ENCODE measurements around the gene FOXA2. TPM values are rescaled to one million over a fixed set of nuclear protein-coding genes. Genes with fewer than 3 reads are reported as not detected.

Gene FOXA2
- total and polyA plus RNA-seq, 2 donors (not counting 1 experiment from before 2014, with no cell fraction given), result not detected

DNA sequence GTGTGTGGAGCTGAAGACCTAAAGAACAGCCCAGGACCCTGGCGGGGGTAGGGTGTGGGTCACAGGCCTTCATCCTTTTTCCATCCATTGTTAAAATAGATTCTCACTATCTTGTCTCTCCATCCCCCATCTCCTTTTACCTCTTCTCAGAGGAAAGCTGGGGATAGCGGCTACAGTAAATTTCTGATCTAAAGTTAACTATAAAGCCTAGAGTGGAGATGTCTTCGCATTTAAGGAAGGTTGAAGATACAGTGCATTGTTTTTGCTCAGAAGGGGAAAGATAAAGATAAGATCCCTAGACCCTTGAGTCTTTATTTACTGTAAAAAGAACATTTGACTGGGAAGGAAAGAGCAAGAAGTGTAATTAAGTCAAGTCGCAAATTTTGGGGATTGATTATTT is 8.6 kb downstream of the FOXA2 start:
- H3K4me3 ChIP-seq (replicated peaks in 1 of 4; ENCODE audit: control extremely low read depth in 1 of 4, insufficient read depth in 1 of 4, low read depth in 3 of 4, low read length in 4 of 4), result no peak overlapping the region
- no peak overlapping the region for H2AFZ ChIP-seq (ENCODE audit: low read length)
- no peak overlapping the region for H3K27ac ChIP-seq (ENCODE audit: insufficient read depth, low read length)
- H3K9ac ChIP-seq (ENCODE audit: insufficient read depth, low read length), result no peak overlapping the region
- DNase-seq (ENCODE audit: low read depth in 2 of 2), result no peak
- no peak for TF ChIP-seq EZH2 (IDR thresholded peaks at IDR 0.05; ENCODE audit: low read length, missing control alignments)
- no peak for TF ChIP-seq CTCF (conservative IDR thresholded peaks at IDR 0.05 in 1 of 2, IDR thresholded peaks at IDR 0.05 in 1 of 2; ENCODE audit: low read depth in 1 of 2, low read length in 2 of 2)
- H4K20me1 ChIP-seq (ENCODE audit: control insufficient read depth, extremely low read depth, insufficient read depth, low read length), result no peaks in the 10 kb centered on the region
- H3K9me3 ChIP-seq (ENCODE audit: control insufficient read depth, insufficient read depth, low read depth, low read length), result no peaks in the 10 kb centered on the region
- H3K79me2 ChIP-seq (ENCODE audit: control insufficient read depth, insufficient read depth, low read length), result no peaks in the 10 kb centered on the region
- H3K4me2 ChIP-seq (ENCODE audit: extremely low read depth, insufficient read depth, low read length), result no peak overlapping the region
- no peaks in the 10 kb centered on the region for H3K36me3 ChIP-seq (ENCODE audit: control insufficient read depth, insufficient read depth, low read length)
- no peaks in the 10 kb centered on the region for H3K4me1 ChIP-seq (ENCODE audit: control insufficient read depth, extremely low read depth, insufficient read depth, low read length)
- peaks cover 37% of the 10 kb centered on the region for H3K27me3 ChIP-seq (ENCODE audit: control insufficient read depth, insufficient read depth, low read length)

GRCh38 chr20:22575087-22575721 is 9.2 kb downstream of the FOXA2 start:
- Histone ChIP-seq H3K27ac (ENCODE audit: insufficient read depth, low read length) (no peak overlapping the region), H3K27me3 (ENCODE audit: control insufficient read depth, insufficient read depth, low read length) (peaks cover 35% of the 10 kb centered on the region), H3K4me3 (replicated peaks in 1 of 4; ENCODE audit: control extremely low read depth in 1 of 4, insufficient read depth in 1 of 4, low read depth in 3 of 4, low read length in 4 of 4) (no peak overlapping the region), H3K79me2 (ENCODE audit: control insufficient read depth, insufficient read depth, low read length) (no peaks in the 10 kb centered on the region), H3K36me3 (ENCODE audit: control insufficient read depth, insufficient read depth, low read length) (no peaks in the 10 kb centered on the region), H3K4me1 (ENCODE audit: control insufficient read depth, extremely low read depth, insufficient read depth, low read length) (no peaks in the 10 kb centered on the region), H3K4me2 (ENCODE audit: extremely low read depth, insufficient read depth, low read length) (no peak overlapping the region), H2AFZ (ENCODE audit: low read length) (no peak overlapping the region), H3K9ac (ENCODE audit: insufficient read depth, low read length) (no peak overlapping the region), H3K9me3 (ENCODE audit: control insufficient read depth, insufficient read depth, low read depth, low read length) (no peaks in the 10 kb centered on the region), H4K20me1 (ENCODE audit: control insufficient read depth, extremely low read depth, insufficient read depth, low read length) (no peaks in the 10 kb centered on the region)
- TF ChIP-seq CTCF (conservative IDR thresholded peaks at IDR 0.05 in 1 of 2, IDR thresholded peaks at IDR 0.05 in 1 of 2; ENCODE audit: low read depth in 1 of 2, low read length in 2 of 2), result no peak
- DNase-seq (ENCODE audit: low read depth in 2 of 2), result no peak

DNA sequence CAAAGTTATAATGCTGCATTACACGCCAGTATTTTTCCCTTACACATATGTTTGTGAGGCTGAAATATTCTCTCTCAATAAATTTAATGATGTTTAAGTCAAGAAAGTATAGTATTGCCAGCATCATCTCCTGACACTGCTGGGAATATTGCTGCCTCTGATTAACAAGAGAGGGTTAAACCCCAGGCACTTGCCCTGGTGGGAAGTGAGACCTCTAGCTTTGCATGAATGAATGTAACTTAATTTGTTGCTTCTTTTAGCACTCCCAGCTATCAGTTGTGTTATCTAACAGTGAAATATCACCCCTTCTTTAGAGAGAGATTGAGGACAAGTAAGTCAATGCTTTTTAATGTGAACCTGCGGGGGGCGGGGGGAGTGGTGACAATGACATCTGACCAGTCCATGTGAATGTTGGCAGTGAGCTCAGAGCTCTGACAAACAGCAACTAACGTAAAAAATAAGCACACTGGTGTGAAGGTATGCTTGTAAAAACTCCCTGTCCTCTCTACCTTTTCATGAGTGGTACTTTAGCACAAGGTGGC is 9.8 kb downstream of the FOXA2 start:
- Histone ChIP-seq H3K4me3 (replicated peaks in 1 of 4; ENCODE audit: control extremely low read depth in 1 of 4, insufficient read depth in 1 of 4, low read depth in 3 of 4, low read length in 4 of 4) (no peak overlapping the region), H3K27ac (ENCODE audit: insufficient read depth, low read length) (no peak overlapping the region), H3K79me2 (ENCODE audit: control insufficient read depth, insufficient read depth, low read length) (no peaks in the 10 kb centered on the region), H3K4me2 (ENCODE audit: extremely low read depth, insufficient read depth, low read length) (no peak overlapping the region), H3K36me3 (ENCODE audit: control insufficient read depth, insufficient read depth, low read length) (no peaks in the 10 kb centered on the region), H3K9me3 (ENCODE audit: control insufficient read depth, insufficient read depth, low read depth, low read length) (no peaks in the 10 kb centered on the region), H2AFZ (ENCODE audit: low read length) (no peak overlapping the region), H3K9ac (ENCODE audit: insufficient read depth, low read length) (no peak overlapping the region), H3K4me1 (ENCODE audit: control insufficient read depth, extremely low read depth, insufficient read depth, low read length) (no peaks in the 10 kb centered on the region), H3K27me3 (ENCODE audit: control insufficient read depth, insufficient read depth, low read length) (peaks cover 33% of the 10 kb centered on the region), H4K20me1 (ENCODE audit: control insufficient read depth, extremely low read depth, insufficient read depth, low read length) (no peaks in the 10 kb centered on the region)
- no peak for DNase-seq (ENCODE audit: low read depth in 2 of 2)
- TF ChIP-seq EZH2 (IDR thresholded peaks at IDR 0.05; ENCODE audit: low read length, missing control alignments) (no peak), CTCF (conservative IDR thresholded peaks at IDR 0.05 in 1 of 2, IDR thresholded peaks at IDR 0.05 in 1 of 2; ENCODE audit: low read depth in 1 of 2, low read length in 2 of 2) (no peak)

Measured in fibroblast of lung (primary cell).